ENCODE data around the gene ABHD6.

DNA sequence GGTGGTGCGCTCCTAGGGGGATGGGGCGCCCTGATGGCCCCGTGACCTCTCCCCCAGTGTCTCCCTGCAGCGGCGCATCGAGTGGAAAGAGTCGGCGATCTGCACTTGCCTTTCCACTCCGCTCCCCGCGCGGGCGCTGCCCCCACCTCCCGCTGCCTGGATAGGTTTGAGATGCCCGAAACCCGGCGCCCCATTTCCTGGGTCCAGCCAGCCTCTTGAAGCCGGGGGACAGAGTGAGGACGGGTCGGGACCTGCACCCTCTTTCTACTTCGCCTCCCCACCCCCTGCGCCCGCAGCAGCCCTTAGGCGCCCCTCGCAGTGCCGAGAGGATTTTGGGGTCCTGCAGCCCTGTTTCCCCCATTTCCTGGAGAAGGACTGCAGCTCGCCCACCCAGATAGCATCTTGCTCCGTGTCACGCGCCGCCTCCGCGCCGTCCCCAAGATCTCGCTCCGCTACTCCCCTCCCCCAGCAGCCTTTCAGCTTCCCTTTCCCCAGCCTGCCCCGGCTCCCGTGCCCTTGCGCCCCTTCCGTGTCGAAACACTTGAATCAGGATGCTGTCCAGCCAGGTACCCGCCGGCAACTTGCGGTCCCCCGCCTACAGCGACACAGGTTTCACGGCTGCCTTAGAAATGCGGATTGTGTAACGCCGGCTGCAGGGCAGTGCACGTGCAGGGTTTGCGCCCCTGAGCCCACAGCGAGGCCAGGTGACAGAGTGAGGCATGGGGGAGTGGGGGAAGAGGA, 519 bp downstream of the ABHD6 start:
- TF ChIP-seq, protein P1, sequence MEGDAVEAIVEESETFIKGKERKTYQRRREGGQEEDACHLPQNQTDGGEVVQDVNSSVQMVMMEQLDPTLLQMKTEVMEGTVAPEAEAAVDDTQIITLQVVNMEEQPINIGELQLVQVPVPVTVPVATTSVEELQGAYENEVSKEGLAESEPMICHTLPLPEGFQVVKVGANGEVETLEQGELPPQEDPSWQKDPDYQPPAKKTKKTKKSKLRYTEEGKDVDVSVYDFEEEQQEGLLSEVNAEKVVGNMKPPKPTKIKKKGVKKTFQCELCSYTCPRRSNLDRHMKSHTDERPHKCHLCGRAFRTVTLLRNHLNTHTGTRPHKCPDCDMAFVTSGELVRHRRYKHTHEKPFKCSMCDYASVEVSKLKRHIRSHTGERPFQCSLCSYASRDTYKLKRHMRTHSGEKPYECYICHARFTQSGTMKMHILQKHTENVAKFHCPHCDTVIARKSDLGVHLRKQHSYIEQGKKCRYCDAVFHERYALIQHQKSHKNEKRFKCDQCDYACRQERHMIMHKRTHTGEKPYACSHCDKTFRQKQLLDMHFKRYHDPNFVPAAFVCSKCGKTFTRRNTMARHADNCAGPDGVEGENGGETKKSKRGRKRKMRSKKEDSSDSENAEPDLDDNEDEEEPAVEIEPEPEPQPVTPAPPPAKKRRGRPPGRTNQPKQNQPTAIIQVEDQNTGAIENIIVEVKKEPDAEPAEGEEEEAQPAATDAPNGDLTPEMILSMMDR (tag by site-specific recombination; IDR thresholded peaks at IDR 0.05): no peak
- TF ChIP-seq GLI4 (tag by site-specific recombination; IDR thresholded peaks at IDR 0.05) (no peak), ZNF335 (tag by site-specific recombination; conservative IDR thresholded peaks at IDR 0.05) (peak; percentile 87), ZNF112 (tag by site-specific recombination; IDR thresholded peaks at IDR 0.05) (no peak)

All from HEK293 (cell line).